Natural killer cell (primary cell): ENCODE results near the gene FYN. TPM values are rescaled to one million over a fixed set of nuclear protein-coding genes. Genes with fewer than 3 reads are reported as not detected.

Experiments
- ATAC-seq, 3 donors: fragments of 150-1000 bp in 2 of 3; fragments of 200-7000 bp in 1 of 3; cut with Tn5 transposase; 1 replicate in 1 of 3; 2 replicates in 2 of 3; pipeline ENCODE4 v1.10.0; 2021; ENCODE audit warnings: mild to moderate bottlenecking in 2 of 3, moderate library complexity in 2 of 3
- DNase-seq, 2 donors: peaks; one replicate each; pipeline versions ENCODE4 v3.0.0 to v3.0.0-alpha.2; 2013 to 2021; ENCODE audit warnings: mixed read lengths in 1 of 2
- H3K27ac ChIP-seq: one replicate; pipeline ENCODE4 v1.5.1; 2013; ENCODE audit warnings: mild to moderate bottlenecking, low read length
- H3K27me3 ChIP-seq: one replicate; pipeline ENCODE4 v1.6.1; 2013; ENCODE audit warnings: low read length; ENCODE audit not compliant: control insufficient read depth, insufficient read depth
- H3K36me3 ChIP-seq: one replicate; pipeline ENCODE4 v1.6.1; 2013; ENCODE audit warnings: low read length; ENCODE audit not compliant: control insufficient read depth, insufficient read depth
- H3K4me1 ChIP-seq: one replicate; pipeline ENCODE4 v1.6.1; 2013; ENCODE audit warnings: low read length; ENCODE audit not compliant: control insufficient read depth, insufficient read depth
- H3K4me3 ChIP-seq: one replicate; pipeline ENCODE4 v1.5.1; 2013; ENCODE audit warnings: low read length
- H3K9me3 ChIP-seq: one replicate; pipeline ENCODE4 v1.6.1; 2013; ENCODE audit warnings: low read length; ENCODE audit not compliant: control insufficient read depth, insufficient read depth
- H3K27ac Mint-ChIP-seq, 2 donors: one replicate each; pipeline ENCODE4 v1.8.0; 2022; ENCODE audit warnings: mild to moderate bottlenecking in 2 of 2, mixed read lengths in 2 of 2, moderate library complexity in 1 of 2
- H3K27me3 Mint-ChIP-seq, 2 donors: one replicate each; pipeline ENCODE4 v1.8.0; 2022; ENCODE audit warnings: low read depth in 2 of 2, mixed read lengths in 2 of 2
- H3K36me3 Mint-ChIP-seq: one replicate; pipeline ENCODE4 v1.8.0; 2022; ENCODE audit warnings: mixed read lengths
- H3K4me1 Mint-ChIP-seq, 2 donors: one replicate each; pipeline ENCODE4 v1.8.0; 2022; ENCODE audit warnings: mixed read lengths in 2 of 2
- H3K4me3 Mint-ChIP-seq: one replicate; pipeline ENCODE4 v1.8.0; 2022; ENCODE audit warnings: mild to moderate bottlenecking, moderate library complexity, mixed read lengths
- H3K9me3 Mint-ChIP-seq, 2 donors: one replicate each; pipeline ENCODE4 v1.8.0; 2022; ENCODE audit warnings: mixed read lengths in 2 of 2
- CTCF ChIP-seq: fragments of 200-600 bp; IDR thresholded peaks from one replicate; pipeline ENCODE4 v1.8.0; 2022; ENCODE audit warnings: antibody characterized with exemption
- WGBS: methylation state at CpG from one replicate; pipeline ENCODE4 v1.1.7; 2013; ENCODE audit warnings: missing lambda C conversion rate; ENCODE audit not compliant: insufficient coverage; 5-methylcytosine and 5-hydroxymethylcytosine counted together
- intact Hi-C: fragments of 100-400 bp; cut with micrococcal nuclease; formaldehyde crosslinking; loops from one replicate; pipeline ENCODE4 v1.14.2; 2022
- total RNA-seq, 4 donors: library from RNA; stranded (reverse); fragments of 120-200 nt in 1 of 4; gene quantifications; one replicate each; pipeline versions ENCODE4 v1.2.3 to v1.2.4, GENCODE V29; 2013 to 2022

Gene FYN
- total RNA-seq = 100 to 1,000 TPM; 616 to 757 (median 713) TPM
- total RNA-seq (2013) = 524 TPM

GRCh38 chr6:111873178-111874024, at the start of gene FYN:
TSS of gene FYN (minus strand) at chr6:111873452. CDS start at chr6:111720051, 153,401 bp downstream.
- Histone ChIP-seq H3K36me3 (no peaks in the 10 kb centered on the region), H3K27me3 (no peaks in the 10 kb centered on the region), H3K9me3 (no peaks in the 10 kb centered on the region), H3K27ac (peak within 1 kb of the TSS; percentile 86), H3K4me1 (peaks cover 18% of the 10 kb centered on the region), H3K4me3 (peak within 1 kb of the TSS; percentile 70)
- Mint-ChIP-seq H3K4me3 (peak within 1 kb of the TSS; percentile 98), H3K27ac (peak within 1 kb of the TSS; percentile 83 to 97), H3K9me3 (no peaks in the 10 kb centered on the region), H3K27me3 (no peaks in the 10 kb centered on the region), H3K4me1 (peaks cover 49 to 53% of the 10 kb centered on the region in 2 donors), H3K36me3 (no peaks in the 10 kb centered on the region)
- intact Hi-C loops = loop anchor here (2.0 to 5.0 kb wide), 7 partner anchors 61 to 615 kb away; partner anchors contain the start of genes FAM229B and TUBE1
- ATAC-seq (peak; percentile 87 to 98 (median 92)), DNase-seq (peak; percentile 98)
- peak; percentile 21 for TF ChIP-seq CTCF
- under 1% methylated on average over 75 of the region's 75 CpGs for WGBS

DNA sequence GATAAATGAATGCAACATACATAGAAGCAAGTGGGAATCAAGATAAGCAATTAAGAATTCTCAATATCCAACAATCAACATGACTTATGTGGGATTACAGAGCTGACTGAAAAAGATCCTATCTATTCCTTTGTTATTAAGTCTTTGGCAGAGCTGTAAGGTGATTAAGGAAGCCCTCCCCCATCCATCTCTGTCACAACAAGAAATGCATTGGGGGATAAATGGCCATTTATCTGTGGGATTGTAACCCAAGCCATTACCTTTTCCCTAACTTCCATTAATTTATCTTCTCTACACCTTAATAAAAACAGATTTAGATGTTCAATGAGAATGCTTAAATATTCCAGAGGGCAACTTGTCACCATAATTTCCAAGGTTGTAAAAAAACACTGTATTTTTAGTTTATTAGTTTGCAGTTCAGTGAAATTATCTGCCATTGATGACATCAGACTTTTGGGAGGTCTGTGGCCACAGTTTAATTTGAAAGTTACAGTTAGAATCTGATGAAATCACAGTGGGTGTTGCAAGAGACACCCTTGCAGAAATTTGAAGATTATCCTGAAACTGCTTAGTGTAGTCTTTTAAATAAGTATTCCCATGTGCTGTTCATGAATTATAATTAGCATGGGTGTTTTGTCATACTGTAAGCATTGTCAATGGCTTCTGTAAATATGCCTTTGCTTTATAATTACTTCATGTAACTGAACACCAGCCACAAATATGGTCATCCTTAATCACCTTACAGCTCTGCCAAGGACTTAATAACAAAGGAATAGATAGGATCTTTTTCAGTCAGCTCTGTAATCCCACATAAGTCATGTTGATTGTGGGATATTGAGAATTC, 49.4 kb upstream of the FYN start:
- H3K4me3 ChIP-seq = no peak overlapping the region
- H3K36me3 ChIP-seq = no peaks in the 10 kb centered on the region
- no peak overlapping the region for H3K4me3 Mint-ChIP-seq
- H3K4me1 Mint-ChIP-seq = peaks cover 8 to 9% of the 10 kb centered on the region in 2 donors
- H3K27me3 Mint-ChIP-seq = no peaks in the 10 kb centered on the region
- H3K27ac Mint-ChIP-seq = no peak overlapping the region
- H3K27ac ChIP-seq = no peak overlapping the region
- no peak for ATAC-seq
- intact Hi-C loops = no loop called here
- H3K36me3 Mint-ChIP-seq = no peaks in the 10 kb centered on the region
- TF ChIP-seq CTCF = no peak
- H3K9me3 ChIP-seq = no peaks in the 10 kb centered on the region
- DNase-seq = no peak
- H3K27me3 ChIP-seq = no peaks in the 10 kb centered on the region
- peaks cover 3% of the 10 kb centered on the region for H3K4me1 ChIP-seq
- H3K9me3 Mint-ChIP-seq = no peaks in the 10 kb centered on the region

GRCh38 chr6:111921103-111921502, 47.9 kb upstream of the FYN start:
- Histone ChIP-seq H3K9me3 (no peaks in the 10 kb centered on the region), H3K27ac (no peak overlapping the region), H3K27me3 (no peaks in the 10 kb centered on the region), H3K4me3 (no peak overlapping the region), H3K36me3 (no peaks in the 10 kb centered on the region), H3K4me1 (peaks cover 3% of the 10 kb centered on the region)
- H3K27me3 Mint-ChIP-seq = no peaks in the 10 kb centered on the region
- no peaks in the 10 kb centered on the region for H3K36me3 Mint-ChIP-seq
- intact Hi-C loops = no loop called here
- no peak for TF ChIP-seq CTCF
- peaks cover 8 to 9% of the 10 kb centered on the region in 2 donors for H3K4me1 Mint-ChIP-seq
- no peak overlapping the region for H3K27ac Mint-ChIP-seq
- no peak overlapping the region for H3K4me3 Mint-ChIP-seq
- DNase-seq (no peak), ATAC-seq (no peak)
- no peaks in the 10 kb centered on the region for H3K9me3 Mint-ChIP-seq
- 92% methylated on average over 1 of the region's 1 CpG for WGBS
